Iris pigment epithelial cell (primary cell): ENCODE measurements around the gene LRFN2.

ENCODE experiments used
- DNase-seq: peaks from one replicate; pipeline ENCODE4 v3.0.0-alpha.2; 2011; ENCODE audit warnings: low read depth

Gene LRFN2

DNA sequence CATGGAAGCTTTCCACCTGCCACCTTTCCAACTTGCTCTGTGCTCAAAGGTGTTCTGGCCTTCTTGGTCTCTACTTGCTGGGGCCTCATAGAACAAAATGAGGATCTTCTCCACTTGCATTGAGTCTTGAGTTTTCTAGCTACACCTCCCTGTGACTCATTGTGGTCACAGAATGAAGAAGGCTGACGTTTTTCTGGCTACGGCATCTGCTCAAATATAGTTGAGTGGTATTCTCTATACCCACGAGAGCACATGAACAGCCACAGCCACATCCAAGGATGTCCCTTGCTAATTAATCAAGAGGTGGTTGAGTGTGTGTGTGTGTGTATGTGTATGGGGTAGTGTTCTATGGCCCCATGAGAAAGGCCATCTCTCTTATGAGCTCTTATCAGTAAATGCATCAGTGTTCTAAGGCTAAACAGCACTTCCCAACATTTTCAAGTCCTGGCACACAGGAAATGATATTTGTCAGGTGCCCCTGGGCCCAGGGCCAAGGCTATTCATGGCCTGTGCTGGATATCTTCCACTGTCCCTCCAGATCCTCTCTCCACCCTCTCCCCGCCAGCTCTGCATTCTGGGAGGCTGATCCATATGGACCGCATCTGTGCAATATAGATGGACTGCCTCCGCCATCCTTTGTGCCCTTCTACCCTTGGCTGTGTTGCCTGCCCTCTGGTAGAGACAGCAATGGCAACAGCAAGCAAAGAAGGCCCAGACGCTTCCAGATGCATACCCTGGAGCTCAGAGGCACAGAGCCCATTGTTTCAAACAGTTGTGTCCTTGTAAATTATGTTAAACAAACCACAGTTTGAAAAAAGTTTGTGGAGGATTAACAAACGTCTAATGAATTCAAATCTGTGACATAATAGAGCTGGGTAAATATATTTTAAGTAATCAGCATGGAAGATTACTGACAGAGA lies 150.2 kb downstream of the LRFN2 start:
- DNase-seq = peak; percentile 5

DNA sequence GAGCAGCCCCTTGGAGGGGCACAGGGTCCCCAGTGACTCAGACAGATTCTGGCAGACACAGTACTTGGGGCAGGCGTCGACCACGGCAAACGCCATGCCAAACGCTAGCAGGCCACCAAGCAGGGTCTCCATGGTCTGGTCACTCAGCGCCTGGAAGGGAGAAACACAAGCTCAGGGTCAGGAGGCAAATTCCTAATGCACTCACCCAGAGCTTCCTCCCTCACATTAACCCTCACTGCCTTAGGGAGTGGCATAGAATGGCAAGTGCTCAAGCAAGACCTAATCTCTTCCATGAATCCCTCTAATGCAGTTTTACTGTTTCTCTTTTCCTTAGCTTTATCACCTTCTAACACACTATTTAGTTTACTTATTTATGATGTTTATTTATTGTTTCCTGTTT lies 154.2 kb downstream of the LRFN2 start:
- DNase-seq = no peak

DNA sequence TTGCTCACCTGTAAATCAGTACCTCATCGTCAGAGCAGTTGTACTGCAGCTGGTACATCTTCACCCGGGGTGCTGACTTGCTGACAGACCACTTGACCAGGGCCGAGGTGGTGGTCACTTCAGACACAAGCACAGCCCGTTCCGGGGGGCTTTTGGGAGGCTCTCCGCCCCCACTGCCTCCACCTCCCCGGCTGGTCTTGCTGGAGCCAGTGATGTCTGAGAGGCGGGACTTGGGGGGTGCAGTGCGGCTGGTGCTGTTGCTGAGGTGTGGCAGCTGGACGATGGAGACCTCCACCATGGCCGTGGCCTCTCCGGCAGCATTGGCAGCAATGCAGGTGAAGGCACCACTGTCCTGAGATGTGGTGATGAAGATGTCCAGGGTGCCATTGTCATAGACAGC lies 155.5 kb downstream of the LRFN2 start:
- no peak for DNase-seq

DNA sequence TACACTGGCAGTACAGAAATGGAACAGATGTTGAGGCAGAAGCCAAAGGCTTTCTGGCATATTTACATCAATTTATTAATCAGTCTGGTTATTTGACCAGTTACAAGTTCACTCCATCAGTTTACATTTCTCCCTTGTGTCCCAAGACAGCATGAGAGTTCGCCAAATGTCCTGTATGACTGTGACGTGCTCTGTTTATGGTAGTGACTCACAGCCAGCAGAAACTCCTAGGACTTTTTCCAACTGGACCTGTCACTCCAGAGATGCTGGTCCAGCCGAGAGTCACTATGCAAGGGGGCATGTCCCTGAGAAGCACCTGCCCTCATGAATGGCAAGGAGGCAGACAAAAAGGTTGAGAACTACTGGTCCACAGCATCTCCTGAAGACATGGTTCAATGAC lies 160.0 kb downstream of the LRFN2 start:
- no peak for DNase-seq

DNA sequence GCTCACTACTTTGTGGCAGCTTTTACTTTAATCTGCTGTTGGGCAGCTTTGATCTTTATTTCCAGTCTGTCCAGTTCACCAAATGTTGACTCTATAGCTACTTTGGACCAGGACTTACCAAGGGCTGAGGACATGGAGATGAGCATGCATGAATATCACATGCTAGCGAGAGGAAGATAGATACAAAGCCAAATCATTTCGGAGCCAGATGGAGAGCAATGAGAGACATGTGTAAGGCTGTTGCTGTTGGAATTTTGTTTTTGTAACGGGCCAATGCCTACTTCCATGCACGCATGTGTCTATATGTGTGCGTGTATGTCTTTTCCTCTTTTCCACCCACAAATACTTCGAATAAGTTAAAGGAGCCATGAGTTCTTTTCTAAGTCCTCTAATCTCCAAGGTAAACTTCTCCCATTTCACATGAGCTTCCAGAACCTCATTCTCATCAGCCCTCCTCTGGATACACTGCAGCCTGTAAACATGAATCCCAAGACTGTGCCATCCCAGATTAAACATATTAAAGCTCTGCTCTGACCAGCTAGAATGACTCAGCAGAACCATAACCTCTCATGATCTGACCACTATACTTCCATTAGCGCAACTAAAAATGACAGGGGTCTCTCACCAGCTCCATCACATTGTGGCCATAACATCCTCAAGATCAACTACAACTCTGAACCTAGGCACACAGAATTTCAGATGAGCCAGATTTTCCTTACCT lies 160.7 kb downstream of the LRFN2 start:
- no peak for DNase-seq

DNA sequence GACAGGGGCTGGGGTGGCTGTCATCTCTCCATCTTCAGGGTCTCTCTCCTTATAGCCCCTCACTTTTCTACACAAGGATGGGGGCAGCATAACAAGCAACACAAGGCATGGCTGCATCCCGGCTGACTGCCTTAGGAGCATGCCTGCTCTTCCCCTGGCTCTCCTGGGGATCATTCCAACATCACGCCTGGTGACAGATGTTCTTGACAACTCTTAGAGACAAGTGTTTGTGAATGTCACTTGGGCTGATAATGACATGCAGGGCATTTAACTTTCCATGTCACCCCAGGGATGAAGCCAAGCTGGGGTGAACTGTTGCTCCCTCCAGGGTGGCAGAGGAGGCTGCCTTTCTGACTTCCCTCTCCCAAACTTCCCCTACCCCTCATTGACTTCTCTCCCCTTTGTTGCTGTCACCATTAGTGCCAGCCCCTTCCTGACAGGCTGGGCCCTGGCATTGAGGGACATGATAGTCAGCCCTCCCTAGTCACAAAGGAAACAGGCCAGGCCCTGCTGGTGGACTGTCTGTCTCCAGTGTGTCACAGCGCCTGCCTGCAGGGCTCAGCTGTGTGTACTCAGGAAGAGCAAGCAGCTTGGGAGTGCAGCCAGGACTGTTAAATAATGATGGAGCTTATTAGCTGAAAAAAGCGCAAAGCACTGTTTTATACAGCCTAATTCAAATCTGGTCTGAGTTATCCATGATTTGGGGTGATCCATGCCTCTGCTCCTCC lies 161.8 kb downstream of the LRFN2 start:
- DNase-seq = no peak

DNA sequence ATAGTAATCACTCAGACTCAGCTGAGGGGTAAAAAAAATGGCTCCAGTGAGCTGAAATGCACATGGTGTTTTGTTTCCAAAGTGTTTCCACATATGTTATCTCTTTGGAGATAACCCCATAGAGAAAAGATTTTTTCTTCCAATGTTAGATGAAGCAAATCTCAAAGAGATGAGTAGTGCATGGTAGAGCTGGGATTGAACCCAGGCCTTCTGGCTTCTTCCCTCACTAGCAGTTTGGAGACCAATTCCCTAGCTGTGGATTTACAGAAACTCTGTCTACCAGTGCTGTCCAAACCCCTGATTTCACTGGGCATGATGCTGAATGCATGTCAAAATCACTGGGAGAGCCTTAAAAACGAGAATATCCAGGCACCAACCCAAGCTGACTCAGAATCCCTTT lies 165.1 kb downstream of the LRFN2 start:
- DNase-seq = no peak

DNA sequence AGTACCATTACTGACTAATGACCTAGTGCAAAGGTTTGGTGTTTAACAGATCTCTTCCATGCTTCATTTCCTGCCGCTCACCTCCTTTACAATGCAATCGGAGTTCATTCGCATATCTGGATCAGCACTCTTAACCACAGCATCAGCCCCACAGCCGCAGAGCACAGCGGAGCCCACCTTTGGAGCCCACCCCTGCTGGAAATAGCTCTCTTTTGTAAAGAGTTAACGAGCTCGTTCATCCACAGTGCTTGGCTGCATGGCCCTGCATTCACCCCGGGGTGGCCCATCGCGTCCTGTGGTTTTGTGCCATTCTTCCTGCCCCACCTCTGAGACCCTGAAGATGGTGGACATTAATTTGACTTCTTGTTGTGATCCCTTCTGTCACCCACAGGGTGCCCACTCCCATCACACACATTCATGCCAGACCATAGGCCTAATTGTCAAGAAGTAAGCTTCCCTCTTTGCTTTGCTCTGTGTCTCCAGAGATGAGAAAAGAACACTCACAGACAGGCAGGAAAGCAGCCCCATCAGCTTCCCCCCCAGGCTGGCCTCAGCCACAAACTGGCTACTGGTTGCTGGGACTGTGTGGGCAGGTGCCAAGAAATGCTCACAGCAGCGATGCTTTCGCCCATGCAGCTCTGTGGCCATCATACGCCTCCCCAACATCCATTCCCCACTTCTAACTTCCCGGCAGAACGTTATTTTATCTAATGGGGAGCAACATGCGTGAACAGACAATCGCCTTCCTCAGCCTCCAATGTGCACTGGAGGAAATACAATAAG lies 167.0 kb downstream of the LRFN2 start:
- DNase-seq = no peak

DNA sequence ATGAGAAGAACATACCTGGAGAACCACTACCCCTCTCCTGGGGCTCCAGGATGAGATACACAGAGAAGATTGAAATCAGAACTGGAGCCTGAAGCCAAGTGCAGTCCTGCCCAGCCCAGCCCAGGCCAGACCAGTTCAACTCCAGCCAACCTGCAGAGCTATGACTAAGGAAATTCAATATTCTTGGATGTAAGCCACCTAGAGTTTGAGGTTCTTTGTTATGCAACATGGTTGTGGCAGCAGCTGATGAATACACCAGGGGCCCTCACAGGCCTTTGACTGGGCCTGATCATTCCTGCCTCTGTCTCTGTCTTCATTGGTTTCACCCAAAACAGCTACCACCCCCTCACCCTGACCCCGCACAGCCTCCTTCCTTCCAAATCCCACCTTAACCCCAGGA lies 167.8 kb downstream of the LRFN2 start:
- peak; percentile 52 for DNase-seq

DNA sequence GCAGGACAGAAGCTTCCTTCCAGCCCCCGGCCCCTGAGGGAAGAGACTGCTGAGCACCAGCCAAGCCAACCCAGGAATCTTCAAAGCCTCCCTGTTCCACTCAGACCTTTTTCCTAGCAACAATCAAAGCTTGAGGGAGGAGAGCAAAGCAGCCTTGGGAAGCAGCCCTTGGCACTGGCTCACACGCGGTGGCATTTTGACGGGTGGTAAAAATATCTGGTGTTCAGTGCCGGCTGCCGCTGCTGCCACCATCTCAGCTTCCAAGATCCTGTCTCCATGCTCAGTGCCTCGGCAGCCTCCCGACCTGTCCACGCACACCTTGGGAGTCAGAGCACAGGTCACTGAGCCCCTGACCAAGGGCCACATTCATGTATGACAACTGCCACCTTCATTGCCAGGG lies 170.1 kb downstream of the LRFN2 start:
- DNase-seq = no peak

DNA sequence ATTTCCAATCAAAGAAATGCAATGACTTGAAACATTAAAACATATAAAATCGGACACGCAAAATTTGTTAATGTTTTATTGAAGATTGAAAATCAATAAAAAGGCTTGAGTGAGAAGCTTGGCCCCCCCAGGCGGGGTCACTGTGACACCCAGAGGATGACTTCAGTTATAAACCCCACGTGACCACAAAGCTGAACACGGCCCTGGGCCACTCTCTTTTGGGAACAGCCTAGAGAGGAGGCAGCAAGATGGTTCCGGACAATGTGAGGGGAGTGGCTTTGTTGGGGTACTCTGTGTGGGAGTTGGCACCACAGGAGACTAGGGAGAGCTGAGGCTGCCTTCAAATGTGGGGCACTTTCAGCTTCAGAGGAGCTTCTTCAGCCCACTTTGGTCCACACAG lies 172.5 kb downstream of the LRFN2 start:
- DNase-seq = no peak

DNA sequence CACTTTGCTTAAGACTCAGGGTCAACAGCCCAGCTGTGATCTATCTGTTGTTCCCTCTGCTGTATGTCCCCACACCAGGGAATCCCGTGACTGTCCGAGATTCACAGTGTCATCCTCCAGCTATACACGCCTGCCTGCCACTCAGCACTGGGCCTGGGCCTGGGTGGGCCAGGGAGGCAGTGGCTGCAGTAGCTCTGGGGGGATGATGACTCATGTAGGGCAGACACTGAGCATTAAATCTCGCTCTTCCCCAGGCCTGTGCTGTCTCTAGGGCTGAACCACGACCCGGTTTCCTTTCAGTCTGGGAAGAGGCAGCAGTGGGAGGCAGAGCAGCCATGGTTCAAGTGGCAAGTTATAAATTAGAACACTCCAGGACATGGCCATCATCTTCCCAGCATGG lies 173.9 kb downstream of the LRFN2 start:
- DNase-seq = no peak

DNA sequence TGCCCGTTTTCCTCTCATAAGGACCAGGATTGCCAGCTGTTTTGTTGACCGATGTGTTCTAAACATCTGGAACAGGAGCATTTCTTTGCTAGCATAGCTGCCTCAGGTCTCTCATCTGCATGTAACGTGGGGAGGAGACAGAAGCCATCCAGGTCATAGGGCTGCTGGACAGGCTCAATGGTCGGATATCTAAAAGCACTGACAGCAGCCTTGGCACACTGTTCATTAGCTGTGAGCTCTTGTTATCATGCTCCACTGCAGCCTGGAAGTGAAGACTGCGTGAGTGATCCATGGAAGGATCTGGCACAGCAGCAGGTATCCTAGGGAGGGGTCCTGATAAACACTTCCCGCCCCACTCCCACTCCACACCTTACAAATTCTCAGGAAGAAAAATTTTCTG lies 175.3 kb downstream of the LRFN2 start:
- no peak for DNase-seq

DNA sequence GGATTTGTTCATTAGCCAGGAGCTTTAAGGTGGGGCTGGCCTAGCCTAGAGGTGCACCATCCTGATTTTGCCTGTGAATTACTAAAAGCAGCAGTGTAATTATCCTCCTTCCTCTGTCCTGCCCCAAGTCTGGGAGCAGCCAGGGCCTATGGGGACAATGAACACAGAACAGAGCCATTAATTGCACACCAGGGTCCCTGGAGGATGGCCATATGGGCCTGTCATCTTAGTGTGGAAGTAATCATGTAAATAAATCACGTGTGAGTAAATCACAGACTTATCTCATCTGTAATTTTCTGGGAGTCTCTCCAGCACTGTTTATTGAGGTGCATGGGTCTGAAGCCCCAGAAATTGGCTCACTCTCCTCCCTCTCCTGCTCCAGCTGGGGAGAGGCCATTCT lies 176.3 kb downstream of the LRFN2 start:
- DNase-seq = no peak

DNA sequence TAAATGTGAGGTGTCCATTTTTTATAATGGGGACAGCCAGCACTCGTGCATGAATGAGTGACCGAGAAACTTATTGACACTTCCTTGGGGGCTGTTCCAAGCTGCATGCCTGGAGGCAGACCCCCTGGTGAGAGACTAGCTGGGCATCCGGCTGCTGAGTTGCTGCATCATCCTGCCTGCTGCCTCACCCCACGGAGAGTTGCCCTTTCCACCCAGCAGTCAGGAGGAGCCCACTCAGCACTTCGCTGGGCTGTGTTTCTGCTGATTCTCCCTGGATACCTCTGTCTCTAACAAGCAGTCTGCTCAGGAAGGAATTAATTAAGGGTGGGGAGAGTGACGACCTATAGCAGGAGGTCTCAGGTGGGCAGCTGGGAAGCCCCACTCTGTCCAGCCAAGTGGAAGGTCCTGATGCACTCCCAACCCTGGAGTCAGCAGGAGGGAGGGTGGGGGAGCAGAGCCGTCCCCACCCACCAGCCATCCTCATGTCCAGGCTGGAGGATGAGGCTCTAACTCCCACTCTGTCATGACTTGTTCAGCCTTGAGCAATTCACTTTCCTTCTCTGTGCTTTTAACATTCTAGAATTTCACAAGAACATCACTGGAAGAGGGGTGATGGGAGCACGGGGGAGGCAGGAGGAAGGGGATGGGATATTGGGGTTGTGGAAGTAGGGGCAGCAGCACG lies 177.3 kb downstream of the LRFN2 start:
- DNase-seq = no peak

DNA sequence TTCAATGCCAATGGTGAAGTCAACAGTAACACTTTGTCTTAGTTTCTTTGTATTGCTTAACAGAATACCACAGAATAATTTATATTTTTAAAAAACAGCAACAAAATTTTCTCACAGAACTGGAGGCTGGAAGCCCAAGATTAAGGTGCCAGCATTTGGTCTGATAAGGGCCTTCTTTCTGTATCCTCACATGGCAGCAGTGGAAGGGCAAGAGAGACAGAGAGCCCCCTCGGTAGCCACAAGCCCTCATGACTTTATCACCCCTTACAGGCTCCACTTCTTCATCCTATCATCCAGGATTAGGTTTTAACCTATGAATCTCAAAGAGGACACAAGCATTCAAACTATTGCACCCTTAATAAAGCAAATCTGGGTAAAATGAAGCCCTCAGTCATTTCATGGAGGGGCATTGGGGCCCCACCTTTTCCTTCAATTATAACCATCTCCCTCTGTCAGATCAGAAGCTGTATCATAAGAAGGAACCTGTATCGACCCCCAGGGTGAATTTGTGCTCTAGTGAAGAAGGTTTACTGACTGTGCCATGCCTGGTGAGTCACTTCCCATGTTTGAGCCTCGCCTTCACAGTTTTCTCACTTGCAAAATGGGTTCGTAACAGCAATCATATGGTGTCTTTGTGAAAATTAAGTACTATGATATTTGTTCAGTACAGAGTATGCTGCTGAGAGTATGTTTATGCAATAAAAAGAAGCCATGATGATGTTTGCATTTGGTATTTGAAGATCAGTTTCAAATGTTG lies 178.2 kb downstream of the LRFN2 start:
- no peak for DNase-seq

DNA sequence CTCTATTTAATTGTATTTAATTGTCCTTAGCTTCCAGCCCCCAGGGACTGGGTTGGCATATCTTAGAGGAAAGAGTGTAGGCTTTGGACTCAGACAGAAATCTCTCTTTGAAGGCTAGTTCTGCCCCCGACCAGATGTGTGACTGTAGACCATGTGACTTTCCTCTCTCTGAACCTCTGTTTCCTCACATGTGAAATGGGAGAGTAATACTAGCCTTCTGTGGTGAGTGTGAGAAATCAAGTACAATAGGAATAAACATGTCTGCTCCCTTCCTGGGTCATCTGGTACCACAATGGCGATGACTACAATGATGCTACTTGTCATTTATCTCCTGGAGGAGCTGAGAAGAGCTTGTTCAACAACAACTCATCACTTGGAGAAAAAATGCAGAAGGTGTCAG lies 179.9 kb downstream of the LRFN2 start:
- DNase-seq = no peak

DNA sequence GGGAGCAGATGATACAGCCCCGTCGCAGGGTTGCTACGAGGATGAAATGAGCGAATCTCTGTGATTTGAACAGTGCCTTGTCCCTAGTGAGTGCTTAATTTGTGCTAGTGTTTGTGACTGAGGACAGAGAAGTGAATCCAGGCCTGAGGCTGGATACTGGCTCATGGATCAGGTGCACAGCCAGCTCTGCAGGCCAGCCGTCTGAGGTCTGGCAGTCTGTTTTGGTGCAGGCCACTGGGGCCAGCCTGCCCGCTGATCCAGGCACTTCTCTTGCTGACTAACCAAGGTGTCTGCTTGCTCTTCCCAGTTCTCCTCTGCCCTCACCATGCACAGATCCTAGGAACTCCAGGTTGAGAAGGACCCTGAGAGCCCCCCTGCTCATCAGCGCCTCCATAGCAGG lies 181.0 kb downstream of the LRFN2 start:
- no peak for DNase-seq

DNA sequence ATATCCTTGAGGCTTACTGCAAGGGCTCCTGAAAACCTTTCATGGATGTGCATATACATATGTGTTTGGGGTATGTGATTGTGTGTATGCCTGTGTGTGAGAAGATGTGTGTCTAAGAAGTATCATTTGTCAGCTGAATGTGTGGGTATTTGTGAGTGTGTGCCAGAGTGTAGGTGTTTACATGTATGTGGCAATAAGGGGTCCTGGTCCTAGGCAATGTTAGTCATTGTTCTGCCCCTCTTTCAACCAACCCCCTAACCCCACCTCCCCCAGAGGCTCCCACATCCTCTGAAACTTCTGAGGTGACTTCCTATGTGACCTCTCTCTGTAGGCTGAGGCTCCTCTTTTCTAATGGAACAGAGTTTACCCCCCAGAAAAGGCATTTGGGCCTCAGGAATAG lies 186.4 kb downstream of the LRFN2 start:
- DNase-seq = no peak

DNA sequence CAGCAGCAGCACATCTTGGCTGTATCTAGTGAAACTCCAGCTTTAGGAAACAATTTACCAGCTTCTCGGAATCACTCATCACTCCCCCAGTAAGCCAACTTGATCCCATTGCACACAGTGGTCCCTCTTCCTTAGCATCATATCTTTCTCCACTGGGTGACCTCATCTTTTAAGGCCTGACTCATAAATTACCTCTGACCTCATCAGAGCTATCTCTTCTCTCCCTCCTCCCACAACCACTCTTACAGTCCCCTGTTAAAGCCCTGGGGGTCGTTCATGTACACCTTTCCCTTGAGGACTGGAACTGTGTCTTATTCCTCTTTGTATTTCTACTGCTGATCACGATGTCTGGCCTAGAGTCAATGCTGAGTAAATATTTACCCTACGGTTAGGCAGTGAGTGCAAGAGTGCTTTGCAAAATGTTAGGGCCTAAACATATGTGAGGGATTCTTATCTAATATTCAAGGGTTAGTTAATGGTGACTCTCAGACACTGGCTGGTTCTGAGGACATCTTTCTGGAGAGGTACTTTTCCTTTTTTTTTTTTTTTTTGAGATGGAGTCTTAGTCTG lies 187.2 kb downstream of the LRFN2 start:
- no peak for DNase-seq
